Activated T-cell treated with anti-CD3 and anti-CD28 coated beads, Interleukin-2, amount 50 U/mL, for 72 hours (primary cell): Measurements from ENCODE around the gene CCNG2. TPM values are rescaled to one million over a fixed set of nuclear protein-coding genes. Genes with fewer than 3 reads are reported as not detected.

Experiments
- ATAC-seq, 2 donors: fragments of 150-1000 bp; cut with Tn5 transposase; replicated peaks in 1 of 2; 2 replicates each; pipeline ENCODE4 v1.10.0; 2021; ENCODE audit warnings: moderate library complexity in 2 of 2, mild to moderate bottlenecking in 1 of 2
- DNase-seq, 2 donors: peaks; one replicate each; pipeline ENCODE4 v3.0.0; 2021 to 2022; ENCODE audit warnings: mixed read lengths in 1 of 2
- H3K27ac Mint-ChIP-seq: one replicate; pipeline ENCODE4 v1.8.0; 2022; ENCODE audit warnings: mild to moderate bottlenecking, moderate library complexity, mixed read lengths
- H3K27me3 Mint-ChIP-seq: one replicate; pipeline ENCODE4 v1.8.0; 2022; ENCODE audit warnings: low read depth, mixed read lengths
- H3K36me3 Mint-ChIP-seq, 2 donors: one replicate each; pipeline ENCODE4 v1.8.0; 2022; ENCODE audit warnings: mixed read lengths in 2 of 2, mild to moderate bottlenecking in 1 of 2; ENCODE audit not compliant: insufficient read depth in 2 of 2
- H3K4me1 Mint-ChIP-seq: one replicate; pipeline ENCODE4 v1.8.0; 2022; ENCODE audit warnings: low read depth, mixed read lengths
- H3K4me3 Mint-ChIP-seq, 2 donors: one replicate each; pipeline ENCODE4 v1.8.0; 2022; ENCODE audit warnings: mild to moderate bottlenecking in 2 of 2, mixed read lengths in 2 of 2, moderate library complexity in 2 of 2
- H3K9me3 Mint-ChIP-seq, 2 donors: one replicate each; pipeline ENCODE4 v1.8.0; 2022; ENCODE audit warnings: mixed read lengths in 2 of 2
- total RNA-seq, 2 donors: library from RNA; stranded (reverse); gene quantifications; one replicate each; pipeline ENCODE4 v1.2.3, GENCODE V29; 2022

Gene CCNG2
- total RNA-seq, 2 donors from 2014 or later, result 29.6 to 38.5 TPM

DNA sequence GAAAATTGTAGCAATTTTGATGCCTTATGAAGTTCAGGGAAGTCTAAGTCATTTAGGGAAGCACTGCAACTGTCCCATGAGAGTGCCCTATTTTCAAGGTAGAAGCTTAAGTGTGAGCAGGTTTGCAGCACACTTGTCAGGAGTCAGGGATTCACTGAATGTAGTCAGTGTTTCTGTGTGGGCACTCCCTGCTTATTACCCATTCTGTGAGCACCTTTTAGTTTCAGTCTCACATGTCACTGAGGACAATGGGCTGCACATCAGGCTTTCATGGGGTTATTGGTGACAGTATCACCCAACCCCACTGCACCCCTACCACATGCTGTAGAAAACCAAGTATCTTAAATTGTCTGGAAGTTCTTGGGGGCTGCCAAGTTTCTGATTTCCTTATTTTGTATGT, 2.9 kb upstream of the CCNG2 start:
- no peak for ATAC-seq
- H3K4me3 Mint-ChIP-seq, result no peak overlapping the region
- DNase-seq, result no peak
- H3K4me1 Mint-ChIP-seq, result peaks cover 18% of the 10 kb centered on the region
- no peaks in the 10 kb centered on the region for H3K27me3 Mint-ChIP-seq
- H3K27ac Mint-ChIP-seq, result no peak overlapping the region
- no peaks in the 10 kb centered on the region for H3K9me3 Mint-ChIP-seq
- H3K36me3 Mint-ChIP-seq, result peaks cover 3 to 4% of the 10 kb centered on the region in 2 donors

GRCh38 chr4:77154761-77155499, 2.1 kb upstream of the CCNG2 start:
- Mint-ChIP-seq H3K27me3 (no peaks in the 10 kb centered on the region), H3K36me3 (peaks cover 3 to 8% of the 10 kb centered on the region in 2 donors), H3K4me1 (peaks cover 18% of the 10 kb centered on the region), H3K9me3 (no peaks in the 10 kb centered on the region), H3K4me3 (peak overlapping the region in 1 of 2 donors; percentile 98), H3K27ac (peak overlapping the region; percentile 35)
- ATAC-seq (no peak), DNase-seq (no peak)

GRCh38 chr4:77155631-77156452, 1.2 kb upstream of the CCNG2 start:
- DNase-seq (no peak), ATAC-seq (no peak)
- no peaks in the 10 kb centered on the region for H3K9me3 Mint-ChIP-seq
- peaks cover 3 to 8% of the 10 kb centered on the region in 2 donors for H3K36me3 Mint-ChIP-seq
- peaks cover 18% of the 10 kb centered on the region for H3K4me1 Mint-ChIP-seq
- H3K27me3 Mint-ChIP-seq, result no peaks in the 10 kb centered on the region
- peak overlapping the region; percentile 97 to 98 for H3K4me3 Mint-ChIP-seq
- peak overlapping the region; percentile 98 for H3K27ac Mint-ChIP-seq

DNA sequence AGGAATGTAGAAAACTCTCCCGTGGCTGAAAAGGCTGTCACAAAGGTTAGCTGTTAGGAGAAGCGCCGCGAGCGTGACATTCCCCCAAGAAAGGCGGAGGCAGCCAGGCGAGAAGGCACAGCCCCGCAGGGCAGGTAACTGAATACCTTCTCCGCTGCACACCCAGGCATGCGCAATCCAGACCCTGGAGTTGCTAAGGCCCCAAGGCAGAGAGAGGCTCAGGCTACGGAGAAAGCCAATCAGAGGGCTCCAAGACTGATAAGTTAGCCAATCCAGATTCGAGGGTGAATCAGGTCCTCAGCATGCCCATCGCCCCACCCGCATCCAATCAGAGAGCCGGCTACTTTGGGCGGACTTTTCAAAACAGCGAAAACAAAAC, 485 bp upstream of the CCNG2 start:
- peaks cover 18% of the 10 kb centered on the region for H3K4me1 Mint-ChIP-seq

GRCh38 chr4:77157859-77158486, 966 bp downstream of the CCNG2 start:
- Mint-ChIP-seq H3K36me3 (peaks cover 12 to 17% of the 10 kb centered on the region in 2 donors), H3K9me3 (no peaks in the 10 kb centered on the region), H3K4me3 (peak overlapping the region; percentile 97 to 98), H3K4me1 (peaks cover 18% of the 10 kb centered on the region), H3K27ac (no peak overlapping the region), H3K27me3 (no peaks in the 10 kb centered on the region)
- ATAC-seq (peak; percentile 42 to 59), DNase-seq (peak; percentile 79 to 81)

More for the DNA sequence above, 485 bp upstream of the CCNG2 start:
- Mint-ChIP-seq H3K9me3 (no peaks in the 10 kb centered on the region), H3K4me3 (peak overlapping the region; percentile 97 to 98), H3K27ac (peak overlapping the region; percentile 98), H3K36me3 (peaks cover 3 to 8% of the 10 kb centered on the region in 2 donors), H3K27me3 (no peaks in the 10 kb centered on the region)
- ATAC-seq (peak; percentile 93 to 96), DNase-seq (peak; percentile 91 to 95)

GRCh38 chr4:77158487-77158861, 1.5 kb downstream of the CCNG2 start:
- Mint-ChIP-seq H3K9me3 (no peaks in the 10 kb centered on the region), H3K27ac (peak overlapping the region; percentile 24), H3K4me3 (peak overlapping the region; percentile 97 to 98), H3K36me3 (peaks cover 15 to 22% of the 10 kb centered on the region in 2 donors), H3K4me1 (peaks cover 18% of the 10 kb centered on the region), H3K27me3 (no peaks in the 10 kb centered on the region)
- ATAC-seq (no peak), DNase-seq (no peak)

DNA sequence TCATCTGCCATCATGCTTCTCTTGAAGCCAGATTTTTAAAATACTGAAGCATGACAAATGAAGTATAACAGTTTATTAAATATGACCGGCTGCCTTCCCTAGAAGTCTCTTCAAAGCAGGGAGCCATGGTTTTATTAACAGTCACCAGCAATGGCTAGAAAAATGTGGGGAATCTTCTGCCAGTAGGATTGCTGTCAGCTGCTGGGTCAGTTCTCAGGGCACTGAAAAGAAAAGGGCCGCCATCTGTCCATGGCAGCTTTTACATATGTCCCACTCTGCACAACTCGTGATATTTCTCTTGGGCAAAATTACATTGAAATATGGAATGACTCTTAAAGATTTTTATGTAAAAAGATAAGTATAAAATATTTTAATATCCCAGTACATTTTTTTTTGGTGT, 2.8 kb downstream of the CCNG2 start:
- Mint-ChIP-seq H3K9me3 (no peaks in the 10 kb centered on the region), H3K27me3 (no peaks in the 10 kb centered on the region), H3K4me1 (peaks cover 19% of the 10 kb centered on the region), H3K4me3 (peak overlapping the region in 1 of 2 donors; percentile 98), H3K36me3 (peaks cover 18 to 26% of the 10 kb centered on the region in 2 donors), H3K27ac (no peak overlapping the region)
- ATAC-seq (no peak), DNase-seq (no peak)

- H3K27ac Mint-ChIP-seq, result no peak overlapping the region
- H3K4me3 Mint-ChIP-seq, result no peak overlapping the region
- peaks cover 15 to 29% of the 10 kb centered on the region in 2 donors for H3K36me3 Mint-ChIP-seq
- H3K27me3 Mint-ChIP-seq, result no peaks in the 10 kb centered on the region
- no peaks in the 10 kb centered on the region for H3K9me3 Mint-ChIP-seq
- DNase-seq (no peak), ATAC-seq (no peak)
- H3K4me1 Mint-ChIP-seq, result peaks cover 3% of the 10 kb centered on the region
These were observed 6.6 kb downstream of the CCNG2 start for GRCh38 chr4:77163641-77164040.

DNA sequence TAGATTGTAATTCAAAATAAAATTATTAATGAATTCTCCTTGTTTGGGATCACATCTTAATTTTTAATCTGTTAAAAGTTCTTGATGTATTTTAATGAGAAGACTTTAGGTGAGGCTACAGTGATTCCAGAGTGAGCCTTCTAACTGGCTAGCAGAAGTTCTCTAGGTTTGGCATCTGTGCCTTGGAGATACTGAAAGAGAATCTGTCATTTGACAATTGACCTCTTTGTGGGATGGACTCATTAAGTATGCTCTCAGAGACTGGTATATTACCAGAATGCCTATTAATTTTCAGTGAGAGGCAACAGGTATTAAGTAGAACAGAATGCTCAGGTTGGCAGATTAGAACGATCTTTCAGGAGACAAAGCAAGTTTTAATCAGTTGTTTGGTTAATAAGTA, 10.2 kb downstream of the CCNG2 start:
- no peak for ATAC-seq
- Mint-ChIP-seq H3K4me3 (no peak overlapping the region), H3K27ac (no peak overlapping the region), H3K9me3 (no peaks in the 10 kb centered on the region), H3K4me1 (peaks cover 3% of the 10 kb centered on the region), H3K36me3 (peaks cover 10 to 24% of the 10 kb centered on the region in 2 donors), H3K27me3 (no peaks in the 10 kb centered on the region)
- DNase-seq, result no peak

DNA sequence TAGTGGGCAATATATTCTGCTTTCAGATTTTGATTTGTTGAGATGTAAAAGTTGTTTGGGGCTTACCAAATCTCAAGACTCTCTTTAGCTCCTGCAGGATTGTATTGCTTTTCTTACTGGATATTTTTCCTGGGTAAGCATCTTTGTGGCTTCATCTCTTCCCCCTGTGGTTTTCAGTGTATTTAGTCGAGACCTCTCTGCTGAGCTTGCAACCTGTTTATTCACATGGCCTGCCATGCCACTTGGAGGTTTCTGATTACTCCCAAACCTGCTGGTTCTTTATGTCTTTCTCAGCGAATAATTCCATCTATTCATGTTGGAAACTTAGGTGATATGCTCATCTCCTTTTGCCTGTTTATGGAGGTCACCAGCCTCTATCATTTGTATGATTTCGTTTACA, 10.9 kb downstream of the CCNG2 start:
- no peak overlapping the region for H3K27ac Mint-ChIP-seq
- peaks cover 7 to 21% of the 10 kb centered on the region in 2 donors for H3K36me3 Mint-ChIP-seq
- DNase-seq (no peak), ATAC-seq (no peak)
- peaks cover 3% of the 10 kb centered on the region for H3K4me1 Mint-ChIP-seq
- no peaks in the 10 kb centered on the region for H3K9me3 Mint-ChIP-seq
- H3K27me3 Mint-ChIP-seq, result no peaks in the 10 kb centered on the region
- no peak overlapping the region for H3K4me3 Mint-ChIP-seq

GRCh38 chr4:77169481-77169880, 12.5 kb downstream of the CCNG2 start:
- ATAC-seq, result no peak
- no peak for DNase-seq
- Mint-ChIP-seq H3K9me3 (no peaks in the 10 kb centered on the region), H3K27ac (no peak overlapping the region), H3K27me3 (no peaks in the 10 kb centered on the region), H3K4me3 (no peak overlapping the region), H3K4me1 (peaks cover 3% of the 10 kb centered on the region), H3K36me3 (peaks cover 0 to 14% of the 10 kb centered on the region in 2 donors)

DNA sequence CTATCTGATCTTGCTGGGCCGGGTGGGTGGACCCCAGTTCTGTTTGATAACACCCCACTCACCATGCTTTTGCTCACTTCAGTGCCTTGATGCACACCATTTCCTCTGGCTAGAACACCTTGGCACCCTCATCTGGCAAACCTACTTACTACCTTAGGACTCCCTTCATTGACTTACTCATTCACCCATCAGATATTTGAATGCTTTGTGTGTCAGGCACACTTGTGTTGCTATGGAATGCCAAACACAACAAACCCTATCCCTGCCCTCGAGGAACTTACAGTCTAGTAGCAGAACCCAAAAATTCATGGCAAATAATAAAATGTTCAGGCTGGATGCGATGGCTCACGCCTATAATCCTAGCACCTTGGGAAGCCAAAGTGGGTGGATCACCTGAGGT, 13.9 kb downstream of the CCNG2 start:
- H3K36me3 Mint-ChIP-seq, result peaks cover 0 to 4% of the 10 kb centered on the region in 2 donors

GRCh38 chr4:77172336-77172735, 15.3 kb downstream of the CCNG2 start:
- Mint-ChIP-seq H3K27ac (no peak overlapping the region), H3K4me3 (no peak overlapping the region), H3K27me3 (peaks cover 7% of the 10 kb centered on the region), H3K4me1 (no peaks in the 10 kb centered on the region), H3K36me3 (peaks cover 0 to 4% of the 10 kb centered on the region in 2 donors), H3K9me3 (no peaks in the 10 kb centered on the region)
- no peak for DNase-seq
- ATAC-seq, result no peak

More for the DNA sequence above, 13.9 kb downstream of the CCNG2 start:
- DNase-seq (no peak), ATAC-seq (no peak)
- peaks cover 7% of the 10 kb centered on the region for H3K27me3 Mint-ChIP-seq
- no peak overlapping the region for H3K4me3 Mint-ChIP-seq
- H3K4me1 Mint-ChIP-seq, result no peaks in the 10 kb centered on the region
- H3K27ac Mint-ChIP-seq, result no peak overlapping the region
- H3K9me3 Mint-ChIP-seq, result no peaks in the 10 kb centered on the region
